Activated CD4-positive, alpha-beta T cell treated with anti-CD3 and anti-CD28 coated beads, Interleukin-2, Interleukin-4, amounts not matched to agents 100 ng/mL and 50 ng/mL, durations not matched to agents 16 hours and 8 hours (primary cell): ENCODE results near the gene CFAP100.

Experiments
- DNase-seq: peaks from one replicate; pipeline ENCODE4 v3.0.0-alpha.2; 2020; ENCODE audit warnings: low spot score

Gene CFAP100

GRCh38 chr3:126375835-126376331 is 18.8 kb upstream of the CFAP100 start:
- DNase-seq, result no peak

GRCh38 chr3:126376444-126376843 is 18.3 kb upstream of the CFAP100 start:
- DNase-seq, result no peak

GRCh38 chr3:126377211-126377610 is 17.5 kb upstream of the CFAP100 start:
- no peak for DNase-seq

- no peak for DNase-seq
Observed at GRCh38 chr3:126378341-126378751, 16.4 kb upstream of the CFAP100 start.

GRCh38 chr3:126380011-126380768 is 14.5 kb upstream of the CFAP100 start:
- DNase-seq, result no peak

- DNase-seq, result no peak
Observed at GRCh38 chr3:126381966-126382365, 12.7 kb upstream of the CFAP100 start.

GRCh38 chr3:126389112-126389793 is 5.5 kb upstream of the CFAP100 start:
- DNase-seq, result peak; percentile 32

GRCh38 chr3:126389794-126390146 is 4.9 kb upstream of the CFAP100 start:
- no peak for DNase-seq

GRCh38 chr3:126390201-126390600 is 4.5 kb upstream of the CFAP100 start:
- no peak for DNase-seq

- no peak for DNase-seq
Observed at GRCh38 chr3:126390751-126391150, 4.0 kb upstream of the CFAP100 start.

GRCh38 chr3:126391631-126392030 is 3.1 kb upstream of the CFAP100 start:
- no peak for DNase-seq

GRCh38 chr3:126392246-126392645 is 2.5 kb upstream of the CFAP100 start:
- no peak for DNase-seq

- DNase-seq, result no peak
Observed at GRCh38 chr3:126393563-126393962, 1.1 kb upstream of the CFAP100 start.

- DNase-seq, result no peak
Observed at GRCh38 chr3:126394977-126395321, 240 bp downstream of the CFAP100 start.

GRCh38 chr3:126395846-126396513 is 1.3 kb downstream of the CFAP100 start:
- no peak for DNase-seq

- no peak for DNase-seq
Observed at GRCh38 chr3:126396536-126396935, 1.8 kb downstream of the CFAP100 start.

- no peak for DNase-seq
Observed at GRCh38 chr3:126397610-126398422, 3.1 kb downstream of the CFAP100 start.

- DNase-seq, result no peak
Observed at GRCh38 chr3:126398423-126399350, 4.0 kb downstream of the CFAP100 start.

GRCh38 chr3:126399351-126399735 is 4.6 kb downstream of the CFAP100 start:
- DNase-seq, result no peak

- no peak for DNase-seq
Observed at GRCh38 chr3:126399756-126400155, 5.0 kb downstream of the CFAP100 start.

GRCh38 chr3:126401611-126402160 is 7.0 kb downstream of the CFAP100 start:
- no peak for DNase-seq
